Lower leg skin (tissue), 3 donors: Measurements from ENCODE around the gene CSNK1G2.

Experiments
- CTCF ChIP-seq, 3 donors: fragments of 450-650 bp; IDR thresholded peaks; one replicate each; pipeline ENCODE4 v1.5.1; 2016; ENCODE audit warnings: antibody characterized with exemption in 3 of 3, mild to moderate bottlenecking in 3 of 3, moderate library complexity in 2 of 3
- POLR2A ChIP-seq, 2 donors: fragments of 450-650 bp; IDR thresholded peaks; one replicate each; pipeline ENCODE4 v1.6.1; 2016 to 2017; ENCODE audit warnings: antibody characterized with exemption in 2 of 2, mild to moderate bottlenecking in 1 of 2, moderate library complexity in 1 of 2

- no peak for TF ChIP-seq CTCF (IDR thresholded peaks at IDR 0.05)
- TF ChIP-seq POLR2A (IDR thresholded peaks at IDR 0.05): no peak
These were observed 15.1 kb downstream of the CSNK1G2 start for GRCh38 chr19:1956122-1956494.
